Right renal cortex interstitium (tissue), 3 donors: ENCODE results near the gene BNC2. TPM values are rescaled to one million over a fixed set of nuclear protein-coding genes. Genes with fewer than 3 reads are reported as not detected.
"Not testable (repeated sequence)": the region's sequence is repeated elsewhere in the genome, so short reads cannot be mapped to it uniquely, and the experiment has no call there.

ENCODE experiments used
- DNase-seq, 3 donors: peaks; one replicate each; pipeline ENCODE4 v3.0.0-alpha.2; 2013; ENCODE audit warnings: low read depth in 3 of 3, low spot score in 2 of 3
- polyA plus RNA-seq, 3 donors: library from polyadenylated mRNA; unstranded; fragments of 120-200 nt; gene quantifications; one replicate each; pipeline ENCODE4 v1.2.1, GENCODE V29; 2013; ENCODE audit not compliant: insufficient read length in 3 of 3

BNC2 gene
- polyA plus RNA-seq, 3 donors: 8.3 to 8.5 (median 8.4) TPM

DNA sequence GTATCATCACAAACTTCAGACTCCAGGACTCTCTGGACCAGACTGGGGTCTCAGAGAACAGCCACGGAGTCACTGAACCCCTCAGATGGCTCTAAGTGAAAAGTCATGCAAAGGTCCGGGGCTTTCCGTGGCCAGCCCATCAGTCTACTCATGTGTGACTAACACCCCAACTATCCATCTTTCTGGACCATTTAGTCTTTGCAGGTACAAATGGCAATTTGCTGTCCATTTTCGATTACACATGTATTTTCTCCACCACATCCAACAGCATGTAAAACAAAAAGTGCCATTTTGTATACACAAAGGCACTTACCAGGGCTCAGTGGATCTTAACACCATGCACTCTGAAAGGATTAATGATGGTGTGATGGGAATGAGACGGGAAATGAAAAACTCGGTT is 387.7 kb downstream of the BNC2 start:
- DNase-seq: no peak

DNA sequence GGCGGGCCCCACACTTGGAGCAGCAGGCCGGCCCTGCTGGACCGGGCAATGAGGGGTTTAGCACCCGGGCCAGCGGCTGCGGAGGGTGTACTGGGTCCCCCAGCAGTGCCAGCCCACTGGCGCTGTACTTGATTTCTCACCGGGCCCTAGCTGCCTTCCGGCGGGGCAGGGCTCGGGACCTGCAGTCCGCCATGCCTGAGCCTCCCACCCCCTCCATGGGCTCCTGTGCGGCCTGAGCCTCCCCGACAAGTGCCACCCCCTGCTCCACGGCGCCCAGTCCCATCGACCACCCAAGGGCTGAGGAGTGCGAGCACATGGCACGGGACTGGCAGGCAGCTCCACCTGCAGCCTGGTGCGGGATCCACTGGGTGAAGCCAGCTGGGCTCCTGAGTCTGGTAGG is 389.9 kb downstream of the BNC2 start:
- not testable (repeated sequence) for DNase-seq

DNA sequence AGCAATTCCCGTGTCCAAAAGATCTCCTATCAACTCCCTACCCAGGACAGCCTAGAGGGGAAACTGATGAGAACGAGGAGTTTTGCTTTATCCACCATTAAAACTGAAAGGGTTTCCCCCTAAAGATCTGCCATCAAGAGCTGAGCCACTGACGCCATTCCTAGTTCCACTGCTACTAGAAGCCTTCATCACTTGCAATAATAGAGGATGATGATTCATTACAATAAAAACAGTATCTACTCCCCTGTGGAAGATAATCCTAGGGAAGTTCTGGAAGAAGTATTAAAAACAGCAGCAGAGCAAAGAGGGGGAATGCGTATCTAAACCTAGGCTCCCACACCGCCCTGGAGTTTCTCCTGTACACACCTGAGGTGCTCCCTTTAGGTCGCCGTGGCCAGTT is 394.5 kb downstream of the BNC2 start:
- DNase-seq: no peak

DNA sequence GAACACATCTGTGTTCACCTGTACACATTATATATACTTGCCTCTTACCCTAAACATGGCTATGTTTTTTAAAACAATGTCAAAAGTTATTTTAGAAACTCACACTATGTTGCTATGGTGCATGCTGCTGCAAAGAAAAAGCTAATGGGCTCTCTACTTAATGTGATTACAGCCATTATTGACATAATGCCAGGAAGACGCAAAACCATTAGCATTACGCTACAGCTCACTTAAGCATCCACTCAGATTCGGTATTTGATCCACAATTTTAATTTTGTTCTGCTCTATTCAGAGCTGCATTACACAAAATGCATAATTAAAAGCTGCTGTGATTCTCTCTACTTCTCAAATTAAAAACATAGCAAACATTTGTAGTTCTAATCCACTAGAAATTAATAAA is 395.2 kb downstream of the BNC2 start:
- no peak for DNase-seq

DNA sequence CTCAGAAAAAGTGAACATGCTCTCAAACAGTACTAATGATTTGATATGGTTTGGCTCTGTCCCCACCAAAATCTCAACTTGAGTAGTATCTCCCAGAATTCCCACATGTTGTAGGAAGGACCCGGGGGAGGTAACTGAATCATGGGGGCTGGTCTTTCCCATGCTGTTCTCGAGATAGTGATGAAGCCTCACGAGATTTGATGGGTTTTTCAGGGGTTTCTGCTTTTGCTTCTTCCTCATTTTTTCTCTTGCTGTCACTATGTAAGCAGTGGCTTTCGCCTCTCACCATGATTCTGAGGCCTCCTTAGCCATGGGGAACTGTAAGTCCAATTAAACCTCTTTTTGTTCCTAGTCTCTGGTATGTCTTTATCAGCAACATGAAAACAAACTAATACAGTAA is 401.3 kb downstream of the BNC2 start:
- no peak for DNase-seq

DNA sequence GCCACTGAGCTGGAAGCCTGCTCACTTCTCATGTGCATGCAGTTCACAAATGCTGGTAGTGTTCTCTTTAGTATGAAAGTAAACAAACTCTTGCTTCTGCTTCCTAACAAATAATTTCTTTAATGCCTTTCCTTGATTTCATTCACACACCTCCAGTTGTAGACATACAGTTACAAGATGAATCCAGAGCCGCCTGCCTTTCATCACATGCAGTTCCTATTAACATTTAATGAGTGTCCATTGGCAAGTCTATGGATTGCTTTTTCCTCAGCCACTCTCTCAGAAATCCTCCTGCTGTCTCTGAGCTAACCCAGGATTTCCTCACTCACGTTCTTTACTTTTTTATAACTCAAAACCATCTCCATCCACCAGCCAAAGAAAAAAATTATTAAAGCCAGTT is 408.6 kb downstream of the BNC2 start:
- no peak for DNase-seq

DNA sequence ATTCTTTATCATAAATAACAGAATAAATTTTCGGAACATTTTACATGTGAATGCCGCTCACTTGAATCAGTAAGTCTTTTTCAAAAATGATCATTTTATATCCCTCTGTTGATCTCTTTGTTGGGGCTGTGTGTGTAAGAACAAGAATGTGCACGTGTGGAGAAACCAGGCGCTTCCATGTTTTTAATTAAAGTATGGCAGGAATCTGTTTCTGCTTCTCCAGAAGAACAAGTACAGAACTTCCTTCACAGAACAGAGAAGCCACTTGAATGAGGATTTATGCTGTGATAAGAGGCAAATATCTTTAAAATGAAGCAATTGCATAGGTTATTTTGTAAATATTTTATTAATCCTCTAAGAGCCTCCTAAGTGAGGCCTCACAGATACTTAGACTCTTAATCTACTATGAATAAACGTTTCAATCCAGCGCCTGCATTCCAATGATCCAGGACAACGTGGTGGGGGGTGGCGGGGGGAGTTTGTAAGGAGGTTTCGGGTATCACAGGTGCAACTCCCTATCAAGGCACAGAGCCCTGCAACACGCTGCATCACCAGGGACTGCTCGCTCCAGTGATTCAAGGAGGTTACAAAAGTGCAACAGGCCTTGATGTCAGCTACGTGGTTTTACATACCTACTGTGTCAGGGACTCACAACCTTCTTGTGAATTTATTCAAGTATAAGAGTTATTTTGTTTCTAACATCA is 409.2 kb downstream of the BNC2 start:
- DNase-seq: peak in 2 of 3 donors; percentile 15 to 30

DNA sequence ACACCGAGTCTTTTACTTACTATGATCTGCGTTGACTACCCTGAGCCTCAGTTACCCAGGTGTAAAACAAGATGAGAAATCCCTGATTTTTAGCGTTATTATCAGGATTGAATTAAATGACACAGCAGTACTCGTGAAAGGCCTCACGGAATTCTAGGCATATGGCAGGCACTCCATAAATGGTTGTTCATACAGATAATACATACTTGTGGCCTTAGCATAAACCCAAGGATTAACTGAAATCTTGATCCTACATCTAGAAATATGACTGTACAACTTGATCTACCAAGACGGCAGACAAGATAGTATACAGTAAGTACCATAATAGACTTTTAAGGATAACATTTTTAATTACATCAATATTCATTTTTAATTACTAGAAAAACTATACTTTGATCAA is 409.8 kb downstream of the BNC2 start:
- no peak for DNase-seq

DNA sequence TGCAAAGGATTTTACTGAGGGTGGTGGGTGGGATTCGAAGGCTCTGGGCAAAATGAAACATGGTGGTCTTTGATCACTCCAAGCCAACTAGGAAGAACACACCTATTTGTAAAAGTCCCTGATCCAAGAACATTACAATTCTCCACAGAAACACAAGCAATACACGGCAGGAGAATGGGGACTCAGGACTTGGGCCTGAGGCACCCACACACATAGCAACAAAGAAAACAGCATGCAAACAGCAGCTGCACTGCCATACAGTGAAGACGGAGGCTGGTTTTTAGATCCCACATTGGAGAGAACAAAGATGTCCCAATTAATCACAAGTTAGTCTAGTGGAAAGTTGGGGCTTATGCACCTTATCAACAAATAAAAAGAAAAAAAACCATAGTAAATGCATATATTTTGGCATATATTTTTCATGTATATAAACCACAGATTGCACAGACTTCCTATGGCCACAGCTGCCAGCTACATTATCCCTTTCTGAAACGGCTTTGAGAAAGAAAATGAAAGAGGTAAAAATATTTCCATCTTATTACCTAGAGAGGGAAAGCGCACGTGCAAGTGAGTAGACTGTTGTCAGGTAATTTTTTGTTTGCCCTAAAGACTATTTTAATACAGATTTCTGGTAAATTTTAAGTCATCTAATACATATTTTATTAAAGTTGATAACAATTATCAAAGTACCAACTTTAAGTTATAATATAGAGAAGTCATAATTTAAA is 410.9 kb downstream of the BNC2 start:
- no peak for DNase-seq

DNA sequence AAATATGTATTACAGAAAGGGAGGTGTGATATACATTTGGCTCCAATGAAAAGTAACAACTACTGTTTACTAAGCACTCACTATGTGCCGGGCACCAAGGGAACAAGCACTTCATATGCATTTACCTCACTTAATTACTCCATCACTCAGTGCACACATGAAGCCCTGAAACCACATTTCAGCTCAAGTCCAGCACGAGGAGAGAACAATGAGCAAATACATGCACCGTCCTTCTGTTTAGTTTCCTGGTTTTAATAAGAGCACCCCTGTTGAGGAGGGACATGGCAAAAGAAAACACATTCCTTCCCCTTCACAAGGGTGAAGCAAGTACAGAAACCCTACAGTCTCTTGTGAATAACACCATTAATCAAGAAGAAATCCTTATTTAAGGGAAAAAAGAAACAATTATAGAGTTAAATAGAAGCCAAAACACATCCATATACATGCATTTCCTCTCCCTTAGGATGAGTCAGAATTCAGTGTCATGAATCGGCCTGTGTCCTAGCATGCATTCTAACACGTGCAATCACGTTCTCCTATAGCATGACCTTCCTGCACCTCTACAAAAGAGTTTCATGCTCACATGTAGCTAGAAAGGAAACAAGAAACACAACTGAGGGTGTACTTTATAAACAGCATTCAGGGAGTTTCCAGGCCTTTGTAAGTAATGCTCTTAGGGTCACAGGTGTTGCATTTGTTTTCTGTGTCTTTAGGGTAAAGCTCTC is 411.6 kb downstream of the BNC2 start:
- no peak for DNase-seq

DNA sequence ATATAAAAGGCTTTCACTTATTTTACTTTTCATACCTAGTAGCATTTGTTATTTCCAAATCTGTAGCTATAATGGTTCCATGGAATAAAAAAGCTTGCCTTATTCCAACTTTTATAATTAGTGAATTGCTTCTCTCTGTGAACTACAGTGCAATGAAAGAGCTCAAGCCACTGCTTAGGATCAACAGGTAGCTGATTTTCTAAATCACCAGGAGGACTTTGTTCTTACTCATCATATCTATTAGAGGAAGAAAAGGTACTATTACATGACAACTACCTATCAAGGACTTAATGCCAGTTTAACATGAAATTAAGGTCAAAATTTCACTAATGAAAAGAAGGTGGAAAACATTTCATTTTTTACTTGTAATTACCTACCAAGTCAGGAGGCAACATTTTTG is 414.6 kb downstream of the BNC2 start:
- no peak for DNase-seq

DNA sequence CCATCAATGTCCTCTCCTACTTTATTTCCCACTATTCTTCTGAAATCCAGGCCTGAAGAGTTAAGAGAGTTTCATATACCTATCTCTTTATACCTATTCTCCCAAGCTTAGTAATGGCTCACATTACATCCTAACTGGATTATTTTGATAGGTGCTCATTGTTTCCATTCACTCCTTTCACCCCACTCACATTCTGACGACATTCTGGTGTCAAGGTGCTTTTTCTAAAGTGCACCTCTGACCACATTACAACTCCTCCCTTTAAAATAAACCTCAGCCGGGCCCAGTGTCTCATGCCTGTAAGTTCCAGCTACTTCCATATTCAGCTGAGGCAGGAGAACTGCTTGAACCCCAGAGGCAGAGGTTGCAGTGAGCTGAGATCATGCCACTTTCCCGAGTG is 417.1 kb downstream of the BNC2 start:
- no peak for DNase-seq

DNA sequence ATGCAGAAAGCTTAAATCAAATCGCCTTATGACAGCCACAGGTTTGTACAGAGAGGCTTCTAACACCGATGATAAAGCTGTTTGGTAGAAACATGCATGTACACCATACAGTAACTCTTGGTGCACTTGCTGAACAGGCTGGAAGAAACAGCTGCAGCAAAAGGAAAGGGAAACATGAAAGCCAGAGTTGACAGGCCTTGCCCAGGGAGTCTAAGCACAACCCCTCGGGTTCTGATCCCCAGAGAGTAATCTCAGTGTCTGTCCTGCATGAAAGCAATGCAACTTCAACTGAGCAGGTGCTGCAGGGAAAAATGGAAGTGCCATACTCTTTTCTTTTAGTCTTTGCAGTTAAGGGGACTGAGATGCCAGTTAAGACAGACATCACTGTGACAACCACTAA is 419.9 kb downstream of the BNC2 start:
- no peak for DNase-seq

DNA sequence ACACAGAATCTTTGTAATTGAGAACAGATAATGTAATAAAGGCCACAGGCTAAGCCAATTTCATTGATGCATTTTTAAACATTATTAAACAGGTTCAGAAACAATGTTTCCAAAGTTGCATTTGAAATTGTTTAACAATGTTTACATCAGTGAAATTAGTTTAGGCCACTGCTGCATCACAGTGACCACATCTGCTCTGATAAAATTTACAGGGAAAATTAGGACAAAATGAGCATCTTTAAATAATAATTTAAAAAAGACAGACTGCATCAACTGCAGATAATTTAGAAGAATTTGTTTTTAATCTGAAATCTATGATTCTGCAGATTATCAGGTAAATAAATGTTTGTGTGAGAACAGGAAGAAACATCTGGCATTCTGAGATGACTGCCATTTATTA is 420.4 kb downstream of the BNC2 start:
- no peak for DNase-seq

DNA sequence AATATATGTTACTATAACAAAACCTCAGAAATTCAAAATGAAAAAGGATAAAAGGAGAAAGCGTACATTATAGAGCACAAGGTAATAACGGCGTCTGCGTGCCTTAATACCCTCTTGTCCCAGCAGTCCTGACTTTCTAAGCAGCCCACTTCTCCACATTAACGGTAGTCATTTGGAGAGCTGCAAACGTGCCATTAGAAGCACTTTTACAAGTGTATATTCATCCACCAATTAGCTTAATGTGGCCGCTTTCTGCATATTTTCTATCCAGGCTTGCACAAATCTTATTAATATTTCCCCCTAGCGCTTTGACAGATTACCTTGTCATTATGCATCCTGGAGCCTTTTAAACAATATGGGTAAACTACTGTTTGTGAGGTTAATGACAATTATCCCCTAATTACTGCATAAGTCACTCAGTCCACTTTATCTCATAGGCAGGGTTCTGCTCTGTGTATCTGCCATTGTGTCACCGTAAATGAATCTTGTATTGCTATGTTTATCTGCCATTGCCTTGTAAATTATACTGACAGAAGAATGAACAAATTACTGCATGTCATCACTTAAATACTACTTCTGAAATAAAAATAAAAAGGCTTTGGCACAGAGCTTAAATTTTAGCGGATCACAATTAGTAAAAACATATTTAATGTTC is 421.3 kb downstream of the BNC2 start:
- no peak for DNase-seq

DNA sequence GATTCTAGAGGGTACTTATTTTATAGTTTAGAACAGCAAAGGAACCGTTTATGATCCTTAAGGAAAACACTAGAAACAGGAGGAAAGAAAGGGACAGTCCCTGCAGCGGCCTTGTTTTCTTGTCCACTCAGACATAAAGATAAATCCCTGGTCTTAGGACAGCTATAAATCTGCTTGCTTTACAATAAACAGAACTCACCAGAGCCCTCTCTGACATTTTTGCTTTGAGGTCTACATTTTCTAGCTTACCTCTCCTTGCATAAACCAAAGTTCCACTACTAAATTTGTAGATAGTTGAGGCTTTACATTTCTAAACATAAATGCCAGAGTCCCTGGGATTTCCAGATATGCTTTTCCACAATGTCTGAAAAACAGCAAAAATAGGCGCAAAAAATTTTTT is 422.5 kb downstream of the BNC2 start:
- DNase-seq: no peak

DNA sequence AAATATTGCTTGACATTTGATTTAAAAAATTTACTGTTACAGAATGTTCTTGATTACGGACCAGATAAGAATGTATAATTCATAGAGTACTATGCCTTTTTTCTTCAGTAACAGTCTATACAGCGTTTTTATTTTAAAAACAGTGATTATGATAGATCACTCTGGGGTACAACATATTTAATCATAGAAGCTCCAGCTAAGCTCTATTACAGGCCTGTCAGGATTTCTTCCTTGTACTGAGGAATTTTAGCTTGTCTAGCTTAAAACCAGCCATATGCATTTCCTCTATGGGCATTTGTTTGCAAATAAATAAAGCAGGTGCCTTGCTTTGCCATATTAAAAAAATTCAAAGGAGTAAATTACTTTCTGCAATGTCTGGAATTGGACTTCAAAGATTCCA is 423.8 kb downstream of the BNC2 start:
- DNase-seq: no peak

DNA sequence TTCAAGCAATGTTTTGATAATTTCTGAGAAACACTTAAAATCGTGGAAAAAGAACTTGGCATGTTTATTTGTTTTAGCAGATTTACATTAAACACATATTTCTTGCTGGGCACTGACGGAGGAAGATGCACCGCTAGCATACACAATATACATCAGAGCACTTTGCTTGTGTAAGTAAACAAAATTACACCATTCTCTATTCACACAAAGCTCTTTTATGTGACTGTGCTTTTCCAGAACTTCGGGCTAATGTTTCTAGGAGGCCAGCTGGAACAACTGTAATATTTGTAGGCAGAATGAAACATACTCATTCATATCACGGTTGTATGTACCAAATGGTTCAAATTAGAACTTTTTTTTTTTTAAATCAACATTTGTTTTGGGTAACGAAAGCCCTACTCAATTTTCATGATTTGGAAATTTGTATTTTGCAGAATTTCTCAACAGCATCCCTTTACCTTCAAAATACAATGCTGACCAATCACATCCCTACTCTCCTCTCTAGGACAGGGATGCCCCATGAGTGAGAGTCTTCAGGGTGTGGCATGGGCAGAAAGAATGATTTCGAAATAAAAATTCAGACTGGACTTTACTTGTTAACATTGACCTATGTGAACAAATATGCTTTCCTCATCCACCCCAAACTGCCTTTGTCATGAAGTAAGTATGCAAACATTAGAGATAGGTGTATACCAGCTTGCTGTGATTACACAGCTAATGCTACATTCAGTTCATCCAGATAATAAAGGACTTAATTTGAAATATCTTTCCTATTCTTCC is 425.1 kb downstream of the BNC2 start:
- DNase-seq: no peak

DNA sequence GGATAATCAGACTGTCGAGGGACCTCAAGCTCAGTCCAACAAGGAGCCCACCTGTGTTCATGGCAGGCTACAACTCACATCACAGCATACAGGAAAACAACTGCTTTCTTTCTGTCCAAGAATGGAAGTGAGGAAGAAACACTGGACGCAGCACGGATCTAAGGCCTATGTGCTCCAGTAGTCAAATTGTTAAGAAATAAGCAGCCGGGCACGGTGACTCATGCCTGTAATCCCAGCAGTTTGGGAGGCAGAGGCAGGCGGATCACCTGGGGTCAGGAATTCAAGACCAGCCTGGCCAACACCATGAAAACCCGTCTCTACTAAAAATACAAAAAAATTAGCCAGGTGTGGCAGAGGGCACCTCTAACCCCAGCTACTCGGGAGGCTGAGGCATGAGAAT is 427.8 kb downstream of the BNC2 start:
- no peak for DNase-seq

DNA sequence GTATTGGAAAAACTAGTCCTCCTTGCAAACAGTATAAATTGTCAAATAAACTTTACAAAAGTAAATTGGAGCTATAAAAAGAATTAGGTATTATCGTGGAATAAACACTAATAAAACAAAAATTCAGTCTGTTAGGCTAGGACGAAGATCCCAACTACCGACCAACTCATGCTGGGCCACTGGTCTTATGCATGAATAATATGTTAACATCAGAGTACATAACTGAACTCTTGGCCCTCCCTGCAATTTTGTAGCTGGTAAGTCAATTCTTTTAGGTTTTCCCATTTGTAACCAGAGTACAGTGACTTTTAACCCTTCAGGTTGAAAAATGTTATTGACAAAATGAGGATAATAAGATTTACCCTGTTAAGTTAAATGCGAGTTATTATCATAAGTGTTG is 428.7 kb downstream of the BNC2 start:
- no peak for DNase-seq

DNA sequence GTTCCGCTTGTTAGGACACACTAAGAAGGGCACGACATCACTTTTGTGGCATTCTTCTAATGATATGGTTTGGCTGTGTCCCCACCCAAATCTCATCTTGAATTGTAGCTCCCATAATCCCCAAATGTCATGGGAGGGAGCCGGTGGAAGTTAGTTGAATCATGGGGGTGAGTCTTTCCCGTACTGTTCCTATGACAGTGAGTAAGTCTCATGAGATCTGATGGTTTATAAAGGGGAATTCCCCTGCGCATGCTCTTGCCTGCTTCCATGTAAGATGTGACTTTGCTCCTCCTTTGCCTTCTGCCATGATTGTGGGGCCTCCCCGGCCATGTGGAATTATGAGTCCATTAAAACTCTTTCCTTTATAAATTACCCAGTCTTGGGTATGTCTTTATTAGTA is 431.6 kb downstream of the BNC2 start:
- not testable (repeated sequence) for DNase-seq
